Measurements from ENCODE around the gene GPR35. TPM values are rescaled to one million over a fixed set of nuclear protein-coding genes. Genes with fewer than 3 reads are reported as not detected.

Gene GPR35
- total RNA-seq, 1 experiment from 2014 or later, result 4.2 TPM

GRCh38 chr2:240585101-240585500, 40.2 kb upstream of the GPR35 start:
- DNase-seq (ENCODE audit: low read depth, low spot score), result no peak
- intact Hi-C loops (cut with micrococcal nuclease), result no loop called here
- ATAC-seq, result no peak
- no peaks in the 10 kb centered on the region for H3K9me3 ChIP-seq (ENCODE audit: control insufficient read depth in 1 of 2, insufficient read depth in 1 of 2, low read depth in 1 of 2, low read length in 2 of 2)
- no peaks in the 10 kb centered on the region for H3K27me3 ChIP-seq (ENCODE audit: insufficient read depth, low read length)
- peaks cover 40 to 59% of the 10 kb centered on the region in 2 experiments for H3K4me1 ChIP-seq (ENCODE audit: control insufficient read depth in 1 of 2, insufficient read depth in 2 of 2, low read length in 2 of 2)
- ChIA-PET POLR2A (interaction anchor here (1.3 to 3.5 kb wide), 2 partner anchors 19 to 56 kb away, joined by 3 to 23 read pairs; no protein-coding TSS in a partner anchor), CTCF (interaction anchor here (2.3 kb wide), 1 partner anchor 19 kb away, joined by 38 read pairs; no protein-coding TSS in a partner anchor), RAD21 (ENCODE audit: low non-redundant PET in 1 of 2, low total read pairs in 2 of 2, uncharacterized antibody in 2 of 2, unreplicated experiment in 2 of 2) (no interaction called here)
- H3K4me2 ChIP-seq (ENCODE audit: low read length), result peak overlapping the region; percentile 96
- H3K27ac ChIP-seq (ENCODE audit: low read depth, low read length), result peak overlapping the region; percentile 85
- peaks cover 2 to 7% of the 10 kb centered on the region in 2 experiments; a peak in 2 of 4 replicates for H3K36me3 ChIP-seq (ENCODE audit: control insufficient read depth in 1 of 2, insufficient read depth in 2 of 2, low read length in 2 of 2)
- peak overlapping the region; percentile 98 to 99 for H3K4me3 ChIP-seq (replicated peaks in 1 of 2; ENCODE audit: low read depth in 1 of 2, low read length in 2 of 2)
- no TSS peak for BruUV-seq (replicated peaks)
- H3K9me2 ChIP-seq (ENCODE audit: insufficient read depth), result no peaks in the 10 kb centered on the region
- no peak overlapping the region for H2AFZ ChIP-seq (ENCODE audit: low read depth, low read length, poor library complexity, severe bottlenecking)
- TF ChIP-seq ZBTB33 (IDR thresholded peaks at IDR 0.05; ENCODE audit: extremely low read depth, insufficient replicate concordance, low read length) (no peak), RAD21 (IDR thresholded peaks at IDR 0.05; ENCODE audit: low read depth) (no peak), SP1 (IDR thresholded peaks at IDR 0.05; ENCODE audit: low read depth) (no peak), JUND (IDR thresholded peaks at IDR 0.05) (no peak), POLR2A (IDR thresholded peaks at IDR 0.05; ENCODE audit: borderline replicate concordance, extremely low read depth, insufficient read depth, insufficient read length) (no peak), SRF (IDR thresholded peaks at IDR 0.05; ENCODE audit: low read depth) (no peak), CBX3 (IDR thresholded peaks at IDR 0.05; ENCODE audit: low read depth) (no peak), MAX (IDR thresholded peaks at IDR 0.05) (no peak), CEBPB (IDR thresholded peaks at IDR 0.05; ENCODE audit: low read depth) (no peak), POLR2AphosphoS5 (IDR thresholded peaks at IDR 0.05; ENCODE audit: low read depth, low read length) (no peak), EGR1 (IDR thresholded peaks at IDR 0.05; ENCODE audit: low read depth) (no peak), ZNF274 (IDR thresholded peaks at IDR 0.05; ENCODE audit: low read depth, low read length) (no peak), EZH2 (IDR thresholded peaks at IDR 0.05) (no peak)
- TF ChIP-seq, protein P1, sequence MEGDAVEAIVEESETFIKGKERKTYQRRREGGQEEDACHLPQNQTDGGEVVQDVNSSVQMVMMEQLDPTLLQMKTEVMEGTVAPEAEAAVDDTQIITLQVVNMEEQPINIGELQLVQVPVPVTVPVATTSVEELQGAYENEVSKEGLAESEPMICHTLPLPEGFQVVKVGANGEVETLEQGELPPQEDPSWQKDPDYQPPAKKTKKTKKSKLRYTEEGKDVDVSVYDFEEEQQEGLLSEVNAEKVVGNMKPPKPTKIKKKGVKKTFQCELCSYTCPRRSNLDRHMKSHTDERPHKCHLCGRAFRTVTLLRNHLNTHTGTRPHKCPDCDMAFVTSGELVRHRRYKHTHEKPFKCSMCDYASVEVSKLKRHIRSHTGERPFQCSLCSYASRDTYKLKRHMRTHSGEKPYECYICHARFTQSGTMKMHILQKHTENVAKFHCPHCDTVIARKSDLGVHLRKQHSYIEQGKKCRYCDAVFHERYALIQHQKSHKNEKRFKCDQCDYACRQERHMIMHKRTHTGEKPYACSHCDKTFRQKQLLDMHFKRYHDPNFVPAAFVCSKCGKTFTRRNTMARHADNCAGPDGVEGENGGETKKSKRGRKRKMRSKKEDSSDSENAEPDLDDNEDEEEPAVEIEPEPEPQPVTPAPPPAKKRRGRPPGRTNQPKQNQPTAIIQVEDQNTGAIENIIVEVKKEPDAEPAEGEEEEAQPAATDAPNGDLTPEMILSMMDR (IDR thresholded peaks at IDR 0.05 in 2 of 3, conservative IDR thresholded peaks at IDR 0.05 in 1 of 3; ENCODE audit: borderline replicate concordance in 1 of 3, insufficient read depth in 1 of 3, low read depth in 2 of 3, low read length in 2 of 3), result no peak
- H4K20me1 ChIP-seq (ENCODE audit: insufficient read depth), result no peaks in the 10 kb centered on the region
- peaks cover 88% of the 10 kb centered on the region for H3K79me2 ChIP-seq (ENCODE audit: insufficient read depth, low read length)
- H3K9ac ChIP-seq (ENCODE audit: low read length), result peak overlapping the region; percentile 91

Measured in HCT116 (cell line).